ENCODE data around the gene CFAP46.
"Not testable (repeated sequence)": the region's sequence is repeated elsewhere in the genome, so short reads cannot be mapped to it uniquely, and the experiment has no call there.

CFAP46 gene

GRCh38 chr10:132944510-132944909 is 2.1 kb upstream of the CFAP46 start:
- DNase-seq (ENCODE audit: low spot score) = no peak

- no peak for DNase-seq (ENCODE audit: low spot score)
Measured at GRCh38 chr10:132943791-132944404, 1.5 kb upstream of the CFAP46 start.

- DNase-seq (ENCODE audit: low spot score) = no peak
Measured at GRCh38 chr10:132943058-132943790, 854 bp upstream of the CFAP46 start.

GRCh38 chr10:132941640-132942051 is 724 bp downstream of the CFAP46 start:
- no peak for DNase-seq (ENCODE audit: low spot score)

GRCh38 chr10:132940791-132941465 is 1.4 kb downstream of the CFAP46 start:
- no peak for DNase-seq (ENCODE audit: low spot score)

- peak; percentile 71 for DNase-seq (ENCODE audit: low spot score)
Measured at GRCh38 chr10:132939957-132940790, 2.2 kb downstream of the CFAP46 start.

- no peak for DNase-seq (ENCODE audit: low spot score)
Measured at GRCh38 chr10:132939378-132939955, 2.9 kb downstream of the CFAP46 start.

GRCh38 chr10:132938472-132939339 is 3.7 kb downstream of the CFAP46 start:
- peak; percentile 70 for DNase-seq (ENCODE audit: low spot score)

- no peak for DNase-seq (ENCODE audit: low spot score)
Measured at GRCh38 chr10:132937861-132938260, 4.5 kb downstream of the CFAP46 start.

GRCh38 chr10:132934953-132935352 is 7.4 kb downstream of the CFAP46 start:
- no peak for DNase-seq (ENCODE audit: low spot score)

- DNase-seq (ENCODE audit: low spot score) = no peak
Measured at GRCh38 chr10:132933308-132934042, 8.9 kb downstream of the CFAP46 start.

GRCh38 chr10:132932461-132933307 is 9.7 kb downstream of the CFAP46 start:
- no peak for DNase-seq (ENCODE audit: low spot score)

- not testable (repeated sequence) for DNase-seq (ENCODE audit: low spot score)
Measured at GRCh38 chr10:132931258-132932250, 10.8 kb downstream of the CFAP46 start.

GRCh38 chr10:132930701-132931100 is 11.7 kb downstream of the CFAP46 start:
- DNase-seq (ENCODE audit: low spot score) = not testable (repeated sequence)

GRCh38 chr10:132929953-132930548 is 12.3 kb downstream of the CFAP46 start:
- DNase-seq (ENCODE audit: low spot score) = no peak

- DNase-seq (ENCODE audit: low spot score) = no peak
Measured at GRCh38 chr10:132929480-132929879, 12.9 kb downstream of the CFAP46 start.

GRCh38 chr10:132928261-132928660 is 14.1 kb downstream of the CFAP46 start:
- no peak for DNase-seq (ENCODE audit: low spot score)

GRCh38 chr10:132927824-132928223 is 14.5 kb downstream of the CFAP46 start:
- no peak for DNase-seq (ENCODE audit: low spot score)
